SW480 (cell line): Measurements from ENCODE around the gene TBCD.
"Not testable (repeated sequence)": the region's sequence is repeated elsewhere in the genome, so short reads cannot be mapped to it uniquely, and the experiment has no call there.

Experiments
- DNase-seq: peaks from one replicate; pipeline ENCODE4 v3.0.0-alpha.2; 2016; ENCODE audit warnings: low spot score

TBCD gene

DNA sequence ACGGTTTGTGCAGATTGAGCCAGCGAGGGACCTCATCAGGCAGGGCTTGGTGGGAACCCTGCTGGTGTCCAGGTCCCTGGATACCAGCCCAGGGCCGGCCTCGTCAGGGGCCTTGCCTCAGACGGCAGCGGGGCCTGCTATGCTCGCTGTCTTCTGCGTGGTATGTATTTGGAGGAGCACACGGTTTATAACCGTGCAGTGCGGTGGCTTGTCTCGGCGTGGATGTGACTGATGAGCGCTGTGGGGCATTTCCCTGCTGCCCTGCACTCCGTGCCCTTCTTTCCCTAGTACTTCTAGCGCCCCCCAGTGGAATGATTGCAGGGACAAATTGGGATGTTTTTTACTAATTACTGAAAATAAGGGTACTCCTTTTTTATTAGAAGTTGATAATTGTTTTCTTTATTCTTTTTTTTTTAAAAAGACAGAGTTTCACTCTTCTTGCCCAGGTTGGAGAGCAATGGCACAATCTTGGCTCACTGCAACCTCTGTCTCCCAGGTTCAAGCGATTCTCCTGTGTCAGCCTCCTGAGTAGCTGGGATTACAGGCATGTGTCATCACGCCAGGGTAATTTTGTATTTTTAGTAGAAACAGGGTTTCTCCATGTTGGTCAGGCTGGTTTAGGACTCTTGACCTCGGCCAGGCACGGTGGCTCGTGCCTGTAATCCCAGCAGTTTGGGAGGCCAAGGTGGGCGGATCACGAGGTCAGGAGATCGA is 15.3 kb downstream of the TBCD start:
- DNase-seq: no peak

DNA sequence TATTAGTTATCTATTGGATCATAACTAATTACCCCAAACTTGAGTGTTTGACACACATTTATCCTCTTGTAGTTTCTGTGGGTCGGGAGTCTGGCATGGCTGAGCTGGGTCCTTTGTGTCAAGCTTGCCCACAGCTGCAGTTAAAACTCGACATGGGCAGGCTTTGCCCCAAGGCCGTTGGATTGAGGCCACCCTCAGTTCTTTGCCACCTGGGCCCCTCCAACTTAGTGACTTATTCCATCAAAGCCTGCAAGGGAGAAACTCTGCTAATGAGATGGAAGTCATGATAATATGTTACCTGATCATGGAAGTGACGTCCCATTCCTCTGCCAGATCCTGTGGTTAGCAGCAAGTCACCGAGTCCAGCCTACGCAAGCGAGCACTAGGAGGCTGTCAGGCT is 17.2 kb downstream of the TBCD start:
- no peak for DNase-seq

DNA sequence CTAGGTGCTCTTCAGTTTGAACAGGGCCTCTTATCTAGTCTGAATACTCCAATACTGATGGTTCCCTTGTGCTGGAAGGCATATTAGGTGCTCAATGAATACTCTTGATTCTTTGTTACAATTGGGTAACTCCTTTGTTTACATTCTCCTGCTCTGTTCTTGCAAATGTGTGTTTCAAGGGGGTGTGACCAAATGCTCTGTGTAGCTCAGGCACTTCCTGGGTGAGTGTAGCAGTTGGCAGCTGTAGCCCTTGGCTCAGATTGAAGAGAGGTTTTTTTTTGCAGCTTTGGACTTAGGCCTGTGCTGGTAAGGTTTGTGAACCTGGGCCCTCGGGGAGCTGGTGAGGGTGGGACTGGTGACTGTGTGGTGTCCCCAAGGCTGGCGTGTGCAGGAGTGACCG is 20.2 kb downstream of the TBCD start:
- no peak for DNase-seq

DNA sequence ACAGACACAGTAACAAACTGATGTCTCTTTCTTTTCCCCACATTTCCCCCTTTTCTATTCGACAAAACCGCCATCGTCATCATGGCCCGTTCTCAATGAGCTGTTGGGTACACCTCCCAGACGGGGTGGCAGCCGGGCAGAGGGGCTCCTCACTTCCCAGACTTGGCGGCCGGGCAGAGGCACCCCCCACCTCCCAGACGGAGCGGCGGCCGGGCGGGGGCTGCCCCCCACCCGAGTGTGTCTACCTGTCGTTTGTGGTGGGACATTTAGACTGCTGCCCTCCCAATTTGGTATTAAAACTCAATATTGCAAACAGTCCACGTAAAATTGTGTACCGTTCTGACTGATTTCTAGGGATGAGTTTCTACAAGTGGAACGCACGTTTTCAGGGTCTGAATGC is 22.6 kb downstream of the TBCD start:
- not testable (repeated sequence) for DNase-seq

DNA sequence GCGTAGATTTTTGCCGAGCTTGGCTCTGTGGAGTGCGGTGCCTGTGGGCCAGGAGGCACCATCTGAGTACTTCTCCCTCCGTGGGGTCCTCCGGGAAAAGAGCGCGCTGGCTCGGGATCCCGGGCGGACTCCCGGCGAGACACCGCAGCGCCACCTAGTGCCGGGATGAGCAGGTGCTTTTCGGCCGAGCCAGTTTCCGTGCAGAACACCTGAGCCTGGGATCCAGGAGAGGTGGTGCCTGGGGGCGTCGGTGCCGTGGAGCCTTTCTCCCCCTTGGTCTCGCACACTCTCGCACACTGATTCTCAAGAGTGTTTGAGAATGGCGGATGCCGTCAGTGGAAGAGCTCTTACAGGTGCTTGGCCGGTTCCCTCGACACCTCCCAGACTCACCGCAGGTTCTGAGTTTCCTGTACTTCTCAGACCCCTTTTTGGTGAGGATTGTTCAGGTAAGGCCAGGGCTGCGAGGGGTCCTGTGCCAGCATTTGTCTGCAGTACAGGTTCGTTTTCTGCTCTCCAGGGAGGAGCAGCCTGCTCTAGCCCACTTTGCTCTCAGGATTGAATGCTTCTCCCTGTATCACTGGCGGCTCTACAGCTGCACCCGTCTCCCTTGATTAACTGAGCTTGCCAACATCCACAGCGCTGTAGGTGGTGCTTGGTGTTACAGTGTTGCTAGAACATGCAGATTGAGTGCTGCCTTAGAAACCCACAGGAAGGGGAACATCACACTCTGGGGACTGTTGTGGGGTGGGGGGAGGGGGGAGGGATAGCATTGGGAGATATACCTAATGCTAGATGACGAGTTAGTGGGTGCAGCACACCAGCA is 23.3 kb downstream of the TBCD start:
- DNase-seq: no peak

DNA sequence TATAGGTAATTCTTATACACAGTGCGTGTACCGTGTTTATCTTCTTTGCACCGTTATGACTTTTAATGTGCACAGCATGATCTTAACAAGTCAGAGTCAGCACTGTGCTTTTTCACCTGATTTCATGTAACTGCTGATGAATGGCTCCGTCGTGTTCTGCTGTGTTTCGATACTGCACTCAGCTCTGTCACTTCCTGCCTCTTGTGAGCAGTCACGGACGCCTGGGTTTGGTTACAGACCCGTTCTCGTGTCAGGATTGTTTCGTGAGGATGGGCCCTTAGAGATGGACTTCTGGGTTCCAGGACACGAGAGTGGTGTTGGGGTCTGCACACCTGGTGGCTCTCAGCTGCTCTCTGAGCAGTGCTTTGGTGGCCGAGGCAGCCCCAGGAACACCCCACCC is 24.6 kb downstream of the TBCD start:
- DNase-seq: no peak

DNA sequence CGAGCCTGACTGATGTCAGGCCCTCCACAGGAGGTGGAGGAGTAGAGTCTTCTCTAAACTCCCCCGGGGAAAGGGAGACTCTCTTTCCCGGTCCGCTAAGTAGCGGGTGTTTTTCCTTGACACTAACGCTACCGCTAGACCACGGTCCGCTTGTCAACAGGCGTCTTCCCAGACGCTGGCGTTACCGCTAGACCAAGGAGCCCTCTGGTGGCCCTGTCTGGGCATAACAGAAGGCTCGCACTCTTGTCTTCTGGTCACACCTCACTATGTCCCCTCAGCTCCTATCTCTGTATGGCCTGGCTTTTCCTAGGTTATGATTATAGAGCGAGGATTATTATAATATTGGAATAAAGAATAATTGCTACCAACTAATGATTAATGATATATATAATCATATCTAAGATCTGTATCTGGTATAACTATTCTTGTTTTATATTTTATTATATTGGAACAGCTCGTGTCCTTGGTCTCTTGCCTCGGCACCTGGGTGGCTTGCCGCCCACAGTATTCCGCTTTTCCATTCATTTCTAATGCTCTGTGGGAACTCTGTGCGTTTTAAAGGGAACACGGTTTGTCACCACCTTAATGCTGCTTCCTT is 26.0 kb downstream of the TBCD start:
- not testable (repeated sequence) for DNase-seq

DNA sequence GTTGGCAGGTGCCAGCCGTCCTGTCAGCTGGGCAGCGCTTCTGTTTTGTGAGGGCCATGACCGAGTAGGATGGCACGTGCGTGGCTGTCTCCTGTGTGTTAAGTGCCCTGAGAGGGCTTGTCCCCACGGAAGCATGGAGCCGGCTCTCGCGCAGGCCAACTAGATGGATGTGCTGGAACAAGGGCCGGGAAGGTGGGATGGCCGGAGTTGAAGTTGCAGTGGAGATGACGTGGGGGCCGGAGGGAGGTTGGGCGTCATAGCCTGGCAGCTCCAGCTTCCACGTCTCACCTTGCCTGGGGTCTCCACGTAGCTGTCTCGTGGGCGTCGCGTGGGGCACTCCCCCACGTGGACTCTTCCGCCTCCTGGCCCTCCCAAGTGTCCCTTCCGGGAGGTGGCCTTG is 27.7 kb downstream of the TBCD start:
- no peak for DNase-seq

DNA sequence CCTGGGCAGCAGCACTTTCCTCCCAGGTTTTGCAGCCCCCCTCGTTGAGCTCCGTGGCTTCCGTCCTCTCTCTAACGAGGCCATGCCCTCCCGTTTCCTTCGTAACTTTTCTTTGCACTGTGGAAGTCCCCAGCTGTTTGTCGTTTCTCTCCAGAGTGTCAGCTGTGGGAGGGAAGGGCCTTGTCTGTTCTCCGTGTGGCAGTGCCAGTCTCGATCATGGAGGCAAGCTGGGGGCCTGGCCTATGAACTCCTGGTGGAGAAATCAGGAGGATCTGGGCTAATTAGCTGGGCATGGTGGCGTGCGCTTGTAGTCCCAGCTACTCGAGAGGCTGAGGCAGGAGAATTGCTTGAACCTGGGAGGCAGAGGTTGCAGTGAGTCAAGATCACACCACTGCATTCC is 28.3 kb downstream of the TBCD start:
- no peak for DNase-seq

DNA sequence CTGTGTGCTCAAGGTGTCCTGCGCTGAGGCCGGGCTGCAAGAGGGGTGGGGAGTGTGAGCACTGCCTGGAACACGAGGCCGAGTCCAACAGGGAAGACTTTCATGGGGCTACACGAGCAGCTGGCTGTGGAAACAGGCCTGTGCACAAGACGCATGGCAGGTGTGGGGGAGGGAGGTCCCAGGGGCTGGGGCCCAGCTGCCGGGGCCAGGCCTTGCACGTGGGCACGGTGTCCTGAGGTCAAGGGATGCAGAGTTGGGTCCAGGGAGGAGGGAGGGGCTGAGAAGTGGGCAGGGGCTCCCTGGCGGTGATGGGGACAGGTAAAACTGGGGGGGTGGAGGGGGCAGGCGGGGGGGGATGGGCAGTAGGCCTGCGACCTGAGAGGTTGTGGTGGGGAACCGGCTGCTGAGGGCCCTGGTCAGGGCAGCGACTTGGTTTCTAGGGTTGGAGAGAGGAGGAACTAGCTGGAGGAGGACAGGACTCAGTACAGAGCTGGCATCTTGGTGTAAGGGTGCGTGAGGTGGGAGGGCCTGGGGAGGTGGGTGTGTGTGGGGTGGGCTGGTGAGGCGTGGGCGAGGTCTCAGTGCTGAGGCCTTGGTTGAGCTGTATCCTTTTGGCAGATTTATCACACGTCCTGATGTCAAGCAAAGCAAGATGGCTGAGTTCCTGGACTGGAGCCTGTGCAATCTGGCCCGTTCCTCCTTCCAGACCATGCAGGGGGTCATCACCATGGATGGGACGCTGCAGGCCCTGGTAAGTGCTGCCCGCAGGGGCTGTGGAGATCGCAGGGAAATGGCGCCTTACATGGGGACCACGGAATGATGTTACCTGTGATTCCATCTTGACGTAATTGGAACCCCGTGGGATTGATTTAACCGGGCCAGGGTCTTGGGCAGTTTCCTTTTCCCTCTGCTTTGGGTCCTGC is 29.4 kb downstream of the TBCD start:
- DNase-seq: no peak

DNA sequence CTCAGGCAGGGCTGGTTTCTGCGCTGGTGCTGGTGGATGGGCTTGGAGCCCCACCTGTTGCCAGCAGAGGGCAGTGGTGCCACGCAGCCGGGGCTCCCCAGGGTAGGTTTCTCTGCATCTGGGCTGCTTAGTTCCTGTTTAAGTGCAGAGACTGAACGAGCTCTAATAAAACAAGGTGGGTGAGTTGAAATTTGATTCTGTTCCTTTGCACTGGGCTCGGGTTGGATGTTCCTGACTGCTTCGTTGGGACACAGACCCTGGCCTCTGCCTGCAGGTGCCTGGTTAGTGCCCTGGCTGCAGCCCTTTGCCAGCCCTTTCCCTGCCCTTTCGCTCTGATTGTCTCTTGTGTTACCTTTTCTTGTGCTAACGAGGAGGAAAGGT is 30.0 kb downstream of the TBCD start:
- peak; percentile 65 for DNase-seq

DNA sequence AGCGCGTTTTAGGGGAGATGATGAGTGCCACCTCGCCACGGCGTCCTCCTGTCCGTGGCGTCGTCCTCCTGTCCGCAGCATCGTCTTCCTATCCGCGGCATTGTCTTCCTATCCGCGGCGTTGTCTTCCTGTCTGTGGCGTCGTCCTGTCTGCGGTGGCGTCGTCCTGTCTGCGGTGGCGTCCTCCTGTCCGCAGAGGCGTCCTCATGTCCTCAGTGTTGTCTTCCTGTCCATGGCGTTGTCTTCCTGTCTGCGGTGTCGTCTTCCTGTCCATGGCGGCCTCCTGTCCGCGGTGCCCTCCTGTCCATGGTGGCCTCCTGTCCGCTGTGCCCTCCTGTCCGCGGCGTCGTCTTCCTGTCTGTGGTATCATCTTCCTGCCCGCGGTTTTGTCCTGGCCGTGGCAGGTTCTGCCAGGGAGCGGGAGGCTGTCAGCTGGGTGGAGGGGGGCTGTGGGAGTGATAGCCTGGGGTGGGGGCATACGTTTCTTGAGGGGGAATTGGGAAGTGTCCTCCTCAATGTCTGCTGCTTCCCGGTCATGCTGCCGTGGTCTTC is 30.9 kb downstream of the TBCD start:
- no peak for DNase-seq

DNA sequence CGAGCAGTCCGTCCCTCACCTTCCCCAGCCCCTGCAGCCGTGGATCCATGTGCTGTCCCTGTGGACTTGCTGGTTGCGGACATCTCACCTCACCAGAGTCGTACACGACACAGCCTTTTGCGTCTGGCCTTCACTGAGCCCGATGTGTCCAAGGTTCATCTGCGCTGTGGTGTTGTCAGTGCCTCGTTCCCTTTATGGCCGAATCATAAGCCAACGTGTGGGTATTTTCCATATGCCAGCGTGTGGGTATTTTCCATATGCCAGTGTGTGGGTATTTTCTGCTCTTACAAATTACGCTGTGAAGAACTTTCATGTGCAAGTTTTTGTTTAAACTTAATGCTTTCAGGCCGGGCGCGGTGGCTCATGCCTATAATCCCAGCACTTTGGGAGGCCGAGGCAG is 31.6 kb downstream of the TBCD start:
- DNase-seq: no peak

DNA sequence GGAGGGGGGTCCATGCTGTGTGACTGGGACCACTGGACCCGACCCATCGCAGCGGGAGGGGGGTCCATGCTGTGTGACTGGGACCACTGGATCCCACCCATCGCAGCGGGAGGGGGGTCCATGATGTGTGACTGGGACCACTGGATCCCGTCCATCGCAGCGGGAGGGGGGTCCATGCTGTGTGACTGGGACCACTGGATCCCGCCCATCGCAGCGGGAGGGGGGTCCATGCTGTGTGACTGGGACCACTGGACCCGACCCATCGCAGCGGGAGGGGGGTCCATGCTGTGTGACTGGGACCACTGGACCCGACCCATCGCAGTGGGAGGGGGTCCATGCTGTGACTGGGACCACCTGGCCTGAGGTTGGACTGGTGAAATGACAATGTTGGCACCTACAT is 33.7 kb downstream of the TBCD start:
- not testable (repeated sequence) for DNase-seq

DNA sequence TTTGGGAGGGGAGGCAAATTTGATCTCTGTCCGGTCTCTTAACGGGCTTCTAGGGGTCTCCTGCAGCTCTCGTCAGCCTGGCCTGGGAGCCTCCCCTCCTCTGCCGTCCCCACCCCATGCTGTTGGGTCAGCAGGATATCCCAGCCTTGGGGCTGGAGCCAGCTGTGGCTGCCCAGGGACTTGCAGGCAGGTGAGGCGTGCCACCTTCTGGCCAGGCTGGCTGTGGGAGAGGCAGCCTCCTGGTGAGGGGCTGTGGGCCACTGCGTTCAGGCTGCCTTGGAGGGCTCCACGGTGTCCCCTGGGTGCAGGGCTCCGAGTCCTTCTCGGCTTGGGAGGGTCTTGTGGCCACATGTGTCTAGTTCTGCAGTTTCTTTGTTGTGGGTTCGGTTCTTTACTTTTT is 34.6 kb downstream of the TBCD start:
- DNase-seq: no peak

DNA sequence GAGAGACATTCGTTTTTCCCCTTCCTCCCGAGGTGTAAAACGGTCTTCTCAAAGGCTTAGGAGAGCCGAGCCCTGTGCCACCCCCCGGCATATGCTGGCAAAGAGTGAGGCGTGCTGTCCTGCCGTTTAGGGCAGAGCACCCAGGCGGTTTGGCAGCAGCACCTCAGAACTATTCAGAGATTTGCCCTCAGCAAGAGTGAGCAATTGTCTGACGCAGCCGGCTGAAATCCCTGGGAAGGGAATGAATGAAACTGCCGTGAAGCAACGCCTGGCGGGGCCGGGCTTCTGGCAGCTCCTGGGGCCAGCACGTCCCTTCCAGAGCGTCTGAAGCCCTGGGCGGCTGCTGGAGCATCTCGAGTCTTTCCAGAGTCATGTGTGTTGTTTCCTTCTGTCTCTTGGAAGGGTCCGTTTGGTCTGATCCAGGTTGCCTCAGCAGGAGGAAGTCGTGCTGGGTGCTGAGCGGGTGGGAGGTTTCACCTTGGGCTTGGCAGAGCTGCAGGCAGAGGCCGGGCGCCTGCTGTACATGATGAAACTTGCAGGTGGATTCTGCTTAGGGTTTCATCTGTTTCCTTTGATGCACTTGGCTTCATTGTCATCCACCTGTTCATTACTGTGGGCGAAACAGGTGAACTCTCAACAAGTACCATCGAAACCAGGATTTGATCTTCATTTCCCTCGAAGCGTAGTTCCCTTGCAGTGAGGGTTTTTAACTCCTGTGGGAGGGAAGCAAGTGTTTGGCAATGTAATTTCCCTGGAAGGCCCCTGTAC is 35.4 kb downstream of the TBCD start:
- DNase-seq: no peak

DNA sequence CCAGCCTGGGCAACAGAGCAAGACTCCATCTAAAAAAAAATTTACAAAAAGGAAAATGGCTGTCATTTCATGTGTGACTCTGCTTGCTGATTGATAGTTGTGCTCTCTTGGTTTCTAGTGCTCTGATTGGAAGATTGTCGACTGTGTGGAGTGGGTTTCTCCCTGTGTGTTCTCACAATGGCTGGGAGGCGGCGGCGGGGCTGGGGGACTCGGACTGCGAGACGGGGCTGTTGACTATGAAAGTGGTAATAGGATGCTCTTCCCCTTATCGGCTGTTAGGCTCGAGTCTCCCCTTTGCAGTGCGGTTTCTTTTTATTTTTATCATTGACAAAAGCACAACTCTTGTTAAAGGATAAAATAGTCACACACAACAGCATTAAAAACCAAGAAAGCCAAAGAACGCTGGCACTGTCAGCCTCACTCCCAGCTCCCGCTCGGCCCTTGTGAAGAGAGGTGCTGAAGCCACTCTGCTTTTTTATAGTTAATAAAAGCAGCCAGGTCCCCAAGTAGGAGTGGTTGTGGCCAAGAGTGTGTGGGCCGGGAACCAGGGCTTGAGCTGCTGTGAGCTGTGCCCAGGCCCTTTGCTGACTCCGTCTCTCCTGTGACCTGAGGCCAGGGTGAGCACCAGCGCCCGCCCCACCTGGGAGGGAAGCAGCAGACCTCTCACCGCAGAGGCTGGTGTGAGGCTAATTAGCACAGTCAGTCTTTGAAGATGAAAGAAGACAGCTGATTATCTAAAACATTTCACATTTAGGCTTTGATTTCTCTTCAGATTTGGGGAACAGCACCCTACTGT is 36.5 kb downstream of the TBCD start:
- peak; percentile 39 for DNase-seq

DNA sequence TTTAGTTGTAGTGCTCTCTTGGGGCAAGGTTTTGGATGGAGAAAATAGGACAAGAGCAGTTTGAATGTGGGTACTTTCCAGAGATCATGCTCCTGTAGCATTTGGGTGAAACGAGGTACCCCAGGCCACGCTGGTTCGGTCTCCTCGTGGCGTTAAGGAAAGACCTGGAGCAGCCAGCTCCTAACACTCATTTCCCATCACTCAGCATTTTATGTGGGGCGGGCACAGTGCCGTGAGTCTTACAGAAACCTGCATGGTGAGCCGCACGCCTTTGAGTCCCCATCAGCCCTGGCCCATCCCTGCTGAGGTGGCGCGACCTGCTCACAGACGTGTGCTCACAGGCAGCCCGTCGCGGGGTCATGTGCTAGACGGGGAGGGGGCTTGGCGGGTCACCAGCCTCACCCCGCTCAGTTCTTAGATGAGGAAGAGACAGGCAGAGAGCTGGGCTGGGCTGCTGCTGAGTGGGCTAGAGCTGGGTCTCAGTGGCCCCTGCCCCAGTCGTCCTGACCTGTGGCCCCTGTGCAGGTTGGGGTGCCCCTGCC is 37.3 kb downstream of the TBCD start:
- no peak for DNase-seq

DNA sequence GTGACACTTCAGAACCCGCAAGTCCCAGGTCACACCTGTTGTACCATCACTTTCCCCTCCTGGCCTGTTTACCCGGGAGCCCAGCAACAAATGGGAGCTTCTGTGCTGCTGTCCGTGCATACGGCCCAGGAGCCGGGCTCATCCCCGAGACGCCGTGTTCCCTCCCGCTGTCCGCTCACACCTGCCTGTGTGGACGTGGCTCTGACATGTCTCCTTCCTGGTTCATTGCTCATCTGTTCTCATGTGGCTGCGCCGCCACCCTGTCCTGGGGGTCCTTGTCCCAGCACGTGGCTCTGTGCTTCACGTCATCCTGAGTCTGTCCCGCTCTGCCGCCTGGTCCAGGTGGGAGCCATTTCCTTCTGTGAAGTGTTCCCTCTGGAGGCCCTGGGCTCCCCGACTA is 37.9 kb downstream of the TBCD start:
- DNase-seq: no peak

DNA sequence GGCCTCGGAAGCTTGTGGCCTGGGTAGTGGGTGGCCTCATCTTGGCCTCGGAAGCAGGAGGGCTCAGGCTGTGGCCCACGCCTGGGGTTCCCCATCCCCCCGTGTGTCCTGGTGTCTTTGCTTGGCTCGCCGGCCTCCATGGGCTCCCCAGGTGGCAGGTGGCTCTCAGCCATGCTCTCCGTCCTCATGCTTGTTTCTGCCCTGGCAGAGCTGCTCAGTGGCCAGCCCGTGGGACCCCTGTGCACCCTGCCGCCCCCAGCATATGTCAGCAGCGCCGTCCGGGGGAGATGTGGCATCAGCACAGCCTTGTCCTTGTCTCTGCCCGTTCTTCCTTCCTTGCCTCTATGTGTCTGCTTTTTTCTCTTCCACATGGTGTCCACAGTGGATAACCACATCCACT is 38.5 kb downstream of the TBCD start:
- no peak for DNase-seq
